Esophagus muscularis mucosa (tissue), 4 donors: ENCODE data around the gene STYXL1. TPM values are rescaled to one million over a fixed set of nuclear protein-coding genes. Genes with fewer than 3 reads are reported as not detected.
A peak's percentile ranks its signal among the peaks of the same experiment; 100 is the strongest.

Experiments
- DNase-seq: peaks from one replicate; pipeline ENCODE4 v3.0.0-alpha.2; 2017; ENCODE audit errors: extremely low spot score
- H3K27ac ChIP-seq, 4 donors: fragments of 200-600 bp; sonication (generic); replicated peaks in 1 of 4; 1 replicate in 3 of 4; 2 replicates in 1 of 4; pipeline ENCODE4 v1.5.1; 2016 to 2019; ENCODE audit warnings: mild to moderate bottlenecking in 1 of 4
- H3K27me3 ChIP-seq, 4 donors: fragments of 200-600 bp; sonication (generic); one replicate each; pipeline versions ENCODE4 v1.5.1 to v1.6.0; 2016 to 2019
- H3K36me3 ChIP-seq, 4 donors: fragments of 200-600 bp; sonication (generic); one replicate each; pipeline ENCODE4 v1.5.1; 2016 to 2019
- H3K4me1 ChIP-seq, 4 donors: fragments of 200-600 bp; sonication (generic); one replicate each; pipeline ENCODE4 v1.5.1; 2016 to 2019
- H3K4me3 ChIP-seq, 4 donors: fragments of 200-600 bp; sonication (generic); 1 replicate in 2 of 4; 2 replicates in 2 of 4; pipeline ENCODE4 v1.5.1; 2016 to 2019; ENCODE audit warnings: mild to moderate bottlenecking in 4 of 4, moderate library complexity in 1 of 4
- H3K9me3 ChIP-seq, 4 donors: fragments of 200-600 bp; sonication (generic); 1 replicate in 3 of 4; 2 replicates in 1 of 4; pipeline ENCODE4 v1.5.1; 2016 to 2019
- CTCF ChIP-seq, 3 experiments: fragments of 200-600 bp in 2 of 3; fragments of 450-650 bp in 1 of 3; sonication (generic) in 2 of 3; IDR thresholded peaks; one replicate each; pipeline ENCODE4 v1.5.1; 2017 to 2019; ENCODE audit warnings: antibody characterized with exemption in 3 of 3, mild to moderate bottlenecking in 2 of 3, moderate library complexity in 1 of 3
- EP300 ChIP-seq: sonication (generic); formaldehyde crosslinking; IDR thresholded peaks from one replicate; pipeline ENCODE4 v1.6.1; 2017; ENCODE audit warnings: antibody characterized with exemption
- POLR2A ChIP-seq: fragments of 450-650 bp; IDR thresholded peaks from one replicate; pipeline ENCODE4 v1.6.1; 2017; ENCODE audit warnings: antibody characterized with exemption, moderate library complexity, mild to moderate bottlenecking, low read depth
- POLR2AphosphoS5 ChIP-seq, 2 donors: sonication (generic); formaldehyde crosslinking; IDR thresholded peaks; one replicate each; pipeline ENCODE4 v1.6.1; 2017; ENCODE audit warnings: antibody characterized with exemption in 2 of 2
- WGBS: methylation state at CpG from one replicate; pipeline ENCODE4 v1.1.5; 2018; 5-methylcytosine and 5-hydroxymethylcytosine counted together
- intact Hi-C: fragments of 100-400 bp; cut with DNase I; formaldehyde crosslinking; loops from one replicate; pipeline ENCODE4 v1.15.1; 2023
- total RNA-seq, 4 donors: library from RNA; depleted of rRNA; stranded (reverse); fragments of >200 nt; gene quantifications; one replicate each; pipeline versions ENCODE4 v1.1.0 to v1.2.1, GENCODE V29; 2016

Gene STYXL1
- total RNA-seq, 4 donors from 2014 or later = 13.9 to 20.0 (median 17.9) TPM

- TF ChIP-seq EP300 (no peak), POLR2A (no peak)
- Histone ChIP-seq H3K27ac (peak overlapping the region in 1 of 4 donors; percentile 30), H3K4me1 (peaks cover 18 to 40% (median 27%) of the 10 kb centered on the region in 4 donors), H3K36me3 (peaks cover 23 to 69% (median 64%) of the 10 kb centered on the region in 4 donors), H3K4me3 (no peak overlapping the region), H3K9me3 (no peaks in the 10 kb centered on the region), H3K27me3 (no peaks in the 10 kb centered on the region)
- 88% methylated on average over 31 of the region's 32 CpGs for WGBS
- DNase-seq = no peak
- intact Hi-C loops = no loop called here
Measured at GRCh38 chr7:75987026-75987804, 60.6 kb downstream of the STYXL1 start.

DNA sequence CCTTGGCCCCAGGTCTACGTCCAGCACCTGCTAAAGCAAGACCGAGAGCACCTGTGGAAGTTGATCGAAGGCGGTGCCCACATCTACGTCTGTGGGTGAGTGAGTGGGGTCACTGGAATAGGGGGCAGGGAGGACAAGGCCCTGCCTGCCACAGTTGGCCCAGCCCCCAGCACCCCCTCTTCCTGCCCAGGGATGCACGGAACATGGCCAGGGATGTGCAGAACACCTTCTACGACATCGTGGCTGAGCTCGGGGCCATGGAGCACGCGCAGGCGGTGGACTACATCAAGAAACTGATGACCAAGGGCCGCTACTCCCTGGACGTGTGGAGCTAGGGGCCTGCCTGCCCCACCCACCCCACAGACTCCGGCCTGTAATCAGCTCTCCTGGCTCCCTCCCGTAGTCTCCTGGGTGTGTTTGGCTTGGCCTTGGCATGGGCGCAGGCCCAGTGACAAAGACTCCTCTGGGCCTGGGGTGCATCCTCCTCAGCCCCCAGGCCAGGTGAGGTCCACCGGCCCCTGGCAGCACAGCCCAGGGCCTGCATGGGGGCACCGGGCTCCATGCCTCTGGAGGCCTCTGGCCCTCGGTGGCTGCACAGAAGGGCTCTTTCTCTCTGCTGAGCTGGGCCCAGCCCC, 61.5 kb downstream of the STYXL1 start:
- DNase-seq = no peak
- 78% methylated on average over 12 of the region's 20 CpGs for WGBS
- no peak for TF ChIP-seq EP300
- no peak for TF ChIP-seq POLR2AphosphoS5 (IDR thresholded peaks at IDR 0.05)
- TF ChIP-seq CTCF (IDR thresholded peaks at IDR 0.05) = no peak
- no peak for TF ChIP-seq POLR2A
- intact Hi-C loops = no loop called here
- Histone ChIP-seq H3K4me3 (no peak overlapping the region), H3K36me3 (peaks cover 27 to 71% (median 70%) of the 10 kb centered on the region in 4 donors), H3K27me3 (no peaks in the 10 kb centered on the region), H3K9me3 (no peaks in the 10 kb centered on the region), H3K27ac (no peak overlapping the region), H3K4me1 (peaks cover 14 to 36% (median 20%) of the 10 kb centered on the region in 4 donors)

DNA sequence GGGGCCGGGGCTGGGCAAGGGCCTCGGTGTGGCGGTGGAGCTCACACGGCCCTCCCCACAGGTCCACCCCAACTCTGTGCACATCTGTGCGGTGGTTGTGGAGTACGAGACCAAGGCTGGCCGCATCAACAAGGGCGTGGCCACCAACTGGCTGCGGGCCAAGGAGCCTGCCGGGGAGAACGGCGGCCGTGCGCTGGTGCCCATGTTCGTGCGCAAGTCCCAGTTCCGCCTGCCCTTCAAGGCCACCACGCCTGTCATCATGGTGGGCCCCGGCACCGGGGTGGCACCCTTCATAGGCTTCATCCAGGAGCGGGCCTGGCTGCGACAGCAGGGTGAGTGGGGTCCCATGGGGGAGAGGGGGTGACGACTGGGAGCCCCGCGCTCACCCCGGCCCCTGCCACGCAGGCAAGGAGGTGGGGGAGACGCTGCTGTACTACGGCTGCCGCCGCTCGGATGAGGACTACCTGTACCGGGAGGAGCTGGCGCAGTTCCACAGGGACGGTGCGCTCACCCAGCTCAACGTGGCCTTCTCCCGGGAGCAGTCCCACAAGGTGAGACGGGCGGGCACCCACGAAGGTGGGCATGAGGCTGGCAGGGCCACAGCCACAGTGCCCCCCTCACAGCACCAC, 62.2 kb downstream of the STYXL1 start:
- intact Hi-C loops = no loop called here
- no peaks in the 10 kb centered on the region for H3K9me3 ChIP-seq

GRCh38 chr7:75985009-75985517, 62.7 kb downstream of the STYXL1 start:
- Histone ChIP-seq H3K4me3 (no peak overlapping the region), H3K36me3 (peaks cover 33 to 84% (median 82%) of the 10 kb centered on the region in 4 donors), H3K4me1 (peaks cover 8 to 25% (median 14%) of the 10 kb centered on the region in 4 donors), H3K27ac (peak overlapping the region in 1 of 4 donors; percentile 7), H3K9me3 (no peaks in the 10 kb centered on the region), H3K27me3 (no peaks in the 10 kb centered on the region)
- DNase-seq = no peak
- no peak for TF ChIP-seq CTCF (IDR thresholded peaks at IDR 0.05)
- no peak for TF ChIP-seq POLR2AphosphoS5 (IDR thresholded peaks at IDR 0.05)
- TF ChIP-seq POLR2A = no peak
- no peak for TF ChIP-seq EP300
- no CpG with 5 or more reads among the region's 21 CpGs for WGBS
- intact Hi-C loops = no loop called here

More for the DNA sequence above, 62.2 kb downstream of the STYXL1 start:
- WGBS = 91% methylated on average over 31 of the region's 41 CpGs
- Histone ChIP-seq H3K4me3 (no peak overlapping the region), H3K4me1 (peaks cover 12 to 30% (median 17%) of the 10 kb centered on the region in 4 donors), H3K36me3 (peaks cover 27 to 78% (median 77%) of the 10 kb centered on the region in 4 donors), H3K27me3 (no peaks in the 10 kb centered on the region), H3K27ac (no peak overlapping the region)
- TF ChIP-seq EP300 (no peak), CTCF (IDR thresholded peaks at IDR 0.05) (no peak)
- no peak for DNase-seq
